ENCODE measurements around the gene TACR1.

TACR1 gene

DNA sequence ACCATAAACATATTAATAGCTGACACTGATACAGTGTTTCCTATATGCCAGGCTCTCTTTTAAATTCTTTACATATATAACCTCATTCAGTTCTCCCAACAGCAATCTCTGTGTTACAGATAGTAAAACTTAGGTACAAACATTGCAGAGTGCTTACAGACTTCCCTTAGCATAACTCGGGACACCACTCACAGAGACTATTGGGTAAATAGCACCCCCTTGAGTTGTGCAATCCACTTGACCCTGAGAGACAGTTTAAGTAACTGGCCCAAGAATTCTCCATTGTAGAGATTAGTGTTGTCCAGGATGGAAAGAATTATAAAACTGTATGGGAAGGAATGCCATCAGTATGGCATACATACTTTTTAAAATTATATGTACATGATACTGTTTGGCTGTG, 130.8 kb downstream of the TACR1 start:
- no peak overlapping the region for H3K4me3 ChIP-seq (ENCODE audit: control insufficient read depth, low read depth, low read length)
- TF ChIP-seq CTCF (IDR thresholded peaks at IDR 0.05; ENCODE audit: control insufficient read depth, insufficient read depth, low read depth, low read length, missing control alignments): peak; percentile 27
- DNase-seq (ENCODE audit: low read depth): no peak

DNA sequence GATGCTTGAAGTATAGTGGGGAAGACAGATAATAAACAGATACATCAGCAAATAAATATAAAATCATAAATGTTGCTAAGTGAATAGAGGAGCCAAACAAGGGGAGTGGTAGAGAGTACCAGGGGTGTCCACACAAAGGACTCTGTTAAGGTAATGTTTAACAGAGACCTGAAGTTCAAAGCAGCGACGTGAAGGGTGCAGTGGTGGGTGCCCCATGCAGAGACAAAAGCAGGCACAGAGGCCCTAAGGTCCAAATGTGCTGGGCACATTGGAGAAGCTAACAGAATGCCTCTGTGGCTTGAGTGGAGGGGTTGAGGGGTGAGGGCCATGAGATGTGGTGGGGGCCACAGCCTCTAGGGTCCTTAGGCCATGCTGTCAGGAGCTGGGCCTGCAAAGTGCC, 131.8 kb downstream of the TACR1 start:
- TF ChIP-seq CTCF (IDR thresholded peaks at IDR 0.05; ENCODE audit: control insufficient read depth, insufficient read depth, low read depth, low read length, missing control alignments): no peak
- no peak overlapping the region for H3K4me3 ChIP-seq (ENCODE audit: control insufficient read depth, low read depth, low read length)
- DNase-seq (ENCODE audit: low read depth): no peak

GRCh38 chr2:75066121-75066902, 133.0 kb downstream of the TACR1 start:
- no peak for TF ChIP-seq CTCF (IDR thresholded peaks at IDR 0.05; ENCODE audit: control insufficient read depth, insufficient read depth, low read depth, low read length, missing control alignments)
- DNase-seq (ENCODE audit: low read depth): no peak
- H3K4me3 ChIP-seq (ENCODE audit: control insufficient read depth, low read depth, low read length): no peak overlapping the region

GRCh38 chr2:75065402-75066008, 133.8 kb downstream of the TACR1 start:
- no peak for TF ChIP-seq CTCF (IDR thresholded peaks at IDR 0.05; ENCODE audit: control insufficient read depth, insufficient read depth, low read depth, low read length, missing control alignments)
- no peak overlapping the region for H3K4me3 ChIP-seq (ENCODE audit: control insufficient read depth, low read depth, low read length)
- DNase-seq (ENCODE audit: low read depth): no peak

GRCh38 chr2:75064691-75065396, 134.5 kb downstream of the TACR1 start:
- no peak overlapping the region for H3K4me3 ChIP-seq (ENCODE audit: control insufficient read depth, low read depth, low read length)
- DNase-seq (ENCODE audit: low read depth): no peak
- TF ChIP-seq CTCF (IDR thresholded peaks at IDR 0.05; ENCODE audit: control insufficient read depth, insufficient read depth, low read depth, low read length, missing control alignments): peak; percentile 88

- no peak for TF ChIP-seq CTCF (IDR thresholded peaks at IDR 0.05; ENCODE audit: control insufficient read depth, insufficient read depth, low read depth, low read length, missing control alignments)
- no peak for DNase-seq (ENCODE audit: low read depth)
Observed at GRCh38 chr2:75063906-75064305, 135.4 kb downstream of the TACR1 start.

More at GRCh38 chr2:75063906-75064305, 135.4 kb downstream of the TACR1 start:
- no peak overlapping the region for H3K4me3 ChIP-seq (ENCODE audit: control insufficient read depth, low read depth, low read length)

Measured in AG09309 (cell line).